Lung (tissue), 12 donors: ENCODE results near the gene DNHD1. TPM values are rescaled to one million over a fixed set of nuclear protein-coding genes. Genes with fewer than 3 reads are reported as not detected.
A peak's percentile ranks its signal among the peaks of the same experiment; 100 is the strongest.

ENCODE experiments used
- ATAC-seq: fragments of 200-7000 bp; cut with Tn5 transposase; one replicate; pipeline ENCODE4 v1.9.1; 2020; ENCODE audit warnings: moderate number of reproducible peaks; ENCODE audit not compliant: insufficient read depth, low FRiP score
- DNase-seq, 3 donors: peaks; one replicate each; pipeline ENCODE4 v3.0.0-alpha.2; 2013 to 2017
- H3K27ac ChIP-seq, 2 donors: one replicate each; pipeline ENCODE4 v1.5.1; 2013; ENCODE audit warnings: mild to moderate bottlenecking in 2 of 2, moderate library complexity in 2 of 2, control low read depth in 1 of 2, inconsistent platforms in 1 of 2, low read depth in 1 of 2, low read length in 1 of 2
- H3K27me3 ChIP-seq, 3 donors: one replicate each; pipeline ENCODE4 v1.5.1; 2013; ENCODE audit warnings: low read length in 2 of 3; ENCODE audit not compliant: control insufficient read depth in 3 of 3, insufficient read depth in 3 of 3
- H3K36me3 ChIP-seq, 4 donors: one replicate each; pipeline ENCODE4 v1.5.1; 2013; ENCODE audit warnings: low read length in 4 of 4, mild to moderate bottlenecking in 1 of 4, moderate library complexity in 1 of 4; ENCODE audit not compliant: control insufficient read depth in 4 of 4, insufficient read depth in 4 of 4
- H3K4me1 ChIP-seq, 5 donors: one replicate each; pipeline ENCODE4 v1.5.1; 2013; ENCODE audit warnings: low read length in 5 of 5, mild to moderate bottlenecking in 2 of 5, moderate library complexity in 1 of 5; ENCODE audit not compliant: control insufficient read depth in 5 of 5, insufficient read depth in 5 of 5
- H3K4me3 ChIP-seq: one replicate; pipeline ENCODE4 v1.5.1; 2013; ENCODE audit warnings: mild to moderate bottlenecking, control low read depth, moderate library complexity
- H3K9ac ChIP-seq, 2 donors: one replicate each; pipeline ENCODE4 v1.5.1; 2013; ENCODE audit warnings: low read length in 2 of 2, control low read depth in 1 of 2; ENCODE audit not compliant: insufficient read depth in 1 of 2
- H3K9me3 ChIP-seq, 4 donors: one replicate each; pipeline ENCODE4 v1.5.1; 2013; ENCODE audit warnings: low read length in 3 of 4, mild to moderate bottlenecking in 1 of 4, moderate library complexity in 1 of 4; ENCODE audit not compliant: control insufficient read depth in 4 of 4, insufficient read depth in 3 of 4
- CTCF ChIP-seq: IDR thresholded peaks from 2 replicates; pipeline ENCODE4 v1.5.1; 2012; ENCODE audit warnings: mild to moderate bottlenecking; ENCODE audit errors: control extremely low read depth, extremely low read depth
- WGBS, 2 donors: extraction: QIAGEN DNeasy Blood & Tissue Kit; methylation state at CpG; one replicate each; pipeline ENCODE4 v1.1.7; 2013; 5-methylcytosine and 5-hydroxymethylcytosine counted together
- polyA plus RNA-seq, 2 donors: library from polyadenylated mRNA; stranded (reverse); fragments of 200-250 nt; gene quantifications; one replicate each; pipeline ENCODE4 v1.2.1, GENCODE V29; 2013
- total RNA-seq, 2 donors: library from RNA; depleted of rRNA in 1 of 2; stranded (reverse); fragments of >200 nt in 1 of 2; gene quantifications; one replicate each; pipeline ENCODE4 v1.2.1, GENCODE V29; 2014 to 2021
- donor health status: control.
- donor health status: control.
- donor health status: Bipolar disorder and iron deficiency.
- donor health status: healthy.
- donor health status: DM: yes; HTN: yes; CAD: no.

Gene DNHD1
- total and polyA plus RNA-seq, 4 donors, result 4.5 to 15.6 (median 12.0) TPM

GRCh38 chr11:6530848-6531247 lies 33.8 kb downstream of the DNHD1 start:
- no peak for DNase-seq
- no peak for ATAC-seq
- TF ChIP-seq CTCF, result no peak
- Histone ChIP-seq H3K36me3 (peaks cover 0 to 17% (median 1%) of the 10 kb centered on the region in 4 donors), H3K4me1 (peaks cover 0 to 5% (median 0%) of the 10 kb centered on the region in 5 donors), H3K9ac (no peak overlapping the region), H3K4me3 (no peak overlapping the region), H3K27ac (no peak overlapping the region), H3K9me3 (no peaks in the 10 kb centered on the region), H3K27me3 (no peaks in the 10 kb centered on the region)
- WGBS, 2 donors, result 90 to 91% methylated on average over 2 of the region's 2 CpGs

- Histone ChIP-seq H3K4me3 (no peak overlapping the region), H3K4me1 (peaks cover 0 to 10% (median 0%) of the 10 kb centered on the region in 5 donors), H3K9me3 (no peaks in the 10 kb centered on the region), H3K27me3 (no peaks in the 10 kb centered on the region), H3K9ac (no peak overlapping the region), H3K27ac (no peak overlapping the region), H3K36me3 (peaks cover 0 to 17% (median 1%) of the 10 kb centered on the region in 4 donors)
- DNase-seq (peak; percentile 46 to 78 (median 78)), ATAC-seq (peak; percentile 58)
- peak; percentile 53 for TF ChIP-seq CTCF
- 5 to 7% methylated on average over 1 of the region's 1 CpG for WGBS, 2 donors
Observed at GRCh38 chr11:6531267-6531752, 34.2 kb downstream of the DNHD1 start.

- no peak overlapping the region for H3K27ac ChIP-seq
- peaks cover 0 to 2% (median 0%) of the 10 kb centered on the region in 4 donors for H3K36me3 ChIP-seq
- ATAC-seq (no peak), DNase-seq (peak in 1 of 3 donors; percentile 2)
- no peak overlapping the region for H3K9ac ChIP-seq
- TF ChIP-seq CTCF, result no peak
- H3K4me3 ChIP-seq, result no peak overlapping the region
- H3K27me3 ChIP-seq, result no peaks in the 10 kb centered on the region
- peaks cover 0 to 18% (median 0%) of the 10 kb centered on the region in 5 donors for H3K4me1 ChIP-seq
- H3K9me3 ChIP-seq, result no peaks in the 10 kb centered on the region
- 83 to 88% methylated on average over 8 of the region's 8 CpGs for WGBS, 2 donors
Observed at GRCh38 chr11:6538456-6538855, 41.4 kb downstream of the DNHD1 start.

GRCh38 chr11:6538945-6539344 lies 41.9 kb downstream of the DNHD1 start:
- peaks cover 0 to 18% (median 0%) of the 10 kb centered on the region in 5 donors for H3K4me1 ChIP-seq
- H3K36me3 ChIP-seq, result peaks cover 0 to 2% (median 0%) of the 10 kb centered on the region in 4 donors
- no peak for TF ChIP-seq CTCF
- no peak for ATAC-seq
- no peak overlapping the region for H3K4me3 ChIP-seq
- no peak overlapping the region for H3K27ac ChIP-seq
- WGBS, 2 donors, result 95 to 100% methylated on average over 3 of the region's 3 CpGs
- no peaks in the 10 kb centered on the region for H3K9me3 ChIP-seq
- no peak for DNase-seq
- H3K9ac ChIP-seq, result no peak overlapping the region
- H3K27me3 ChIP-seq, result no peaks in the 10 kb centered on the region
